NCI-H2081 (cell line): ENCODE data around the gene MRPL52.
"Not testable (repeated sequence)": the region's sequence is repeated elsewhere in the genome, so short reads cannot be mapped to it uniquely, and the experiment has no call there.

Experiments
- DNase-seq, 2 experiments: peaks; one replicate each; lab custom pipeline; 2025; lab: John Stamatoyannopoulos, UW

Gene MRPL52

DNA sequence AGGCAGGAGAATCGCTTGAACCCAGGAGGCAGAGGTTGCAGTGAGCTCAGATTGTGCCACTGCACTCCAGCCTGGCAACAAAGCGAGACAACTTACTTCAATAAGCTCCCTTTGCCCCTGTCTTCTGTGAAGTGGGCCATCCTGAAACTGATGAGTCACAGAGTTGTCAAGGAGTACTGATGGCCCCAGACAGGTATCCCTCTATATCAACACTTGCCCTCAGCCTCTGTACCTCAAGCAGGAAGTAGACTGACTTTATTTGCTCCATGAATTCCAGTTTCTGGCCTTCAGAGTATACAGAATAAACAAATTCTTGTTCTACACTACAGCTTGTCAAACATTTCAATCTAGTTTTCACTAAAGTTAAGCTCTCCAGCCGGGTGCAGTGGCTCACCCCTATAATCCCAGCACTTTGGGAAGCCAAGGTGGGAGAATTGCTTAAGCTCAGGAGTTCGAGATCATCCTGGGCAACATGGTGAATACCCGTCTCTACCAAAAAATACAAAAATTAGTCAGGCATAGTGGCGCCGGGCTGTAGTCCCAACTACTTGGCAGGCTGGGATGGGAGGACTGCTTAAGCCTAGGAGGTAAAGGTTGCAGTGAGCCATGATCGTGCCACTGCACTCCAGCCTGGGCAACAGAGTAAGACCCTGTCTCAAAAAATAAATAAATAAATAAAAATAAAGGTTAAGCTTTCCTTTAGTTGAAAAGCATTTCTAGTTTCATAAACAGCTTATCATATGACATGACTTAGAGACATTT lies 25.5 kb downstream of the MRPL52 start:
- no peak for DNase-seq

DNA sequence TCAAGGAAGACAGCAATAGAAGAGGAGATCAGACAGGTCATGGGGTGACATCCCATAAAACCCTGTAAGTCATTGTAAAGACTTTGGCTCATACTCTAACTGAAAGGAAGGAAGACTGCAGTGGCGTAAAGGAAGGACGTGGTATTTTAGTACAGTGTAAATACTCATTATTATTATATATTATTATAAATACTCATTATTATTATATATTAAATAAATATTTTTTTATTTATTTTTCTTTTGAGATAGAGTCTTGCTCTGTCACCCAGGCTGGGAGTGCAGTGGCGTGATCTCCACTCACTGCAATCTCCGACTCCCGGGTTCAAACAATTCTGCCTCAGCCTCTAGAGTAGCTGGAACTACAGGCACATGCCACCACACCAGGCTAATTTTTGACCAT lies 26.7 kb downstream of the MRPL52 start:
- DNase-seq = no peak

DNA sequence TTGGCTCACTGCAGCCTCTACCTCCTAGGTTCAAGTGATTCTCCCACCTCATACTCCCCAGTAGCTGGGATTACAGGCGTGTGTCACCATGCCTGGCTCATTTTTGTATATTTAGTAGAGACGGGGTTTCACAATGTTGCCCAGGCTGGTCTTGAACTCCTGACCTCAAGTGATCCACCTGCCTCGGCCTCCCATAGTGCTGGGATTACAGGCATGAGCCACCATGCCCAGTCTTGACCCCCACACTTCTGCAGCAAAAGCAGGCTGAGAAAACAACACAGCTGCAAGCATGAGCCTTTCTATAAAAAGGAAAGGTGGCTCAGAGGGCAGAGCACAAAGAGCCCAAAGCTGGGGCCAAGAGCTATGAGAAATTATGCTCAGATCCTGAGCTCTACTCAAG lies 30.7 kb downstream of the MRPL52 start:
- not testable (repeated sequence) for DNase-seq

DNA sequence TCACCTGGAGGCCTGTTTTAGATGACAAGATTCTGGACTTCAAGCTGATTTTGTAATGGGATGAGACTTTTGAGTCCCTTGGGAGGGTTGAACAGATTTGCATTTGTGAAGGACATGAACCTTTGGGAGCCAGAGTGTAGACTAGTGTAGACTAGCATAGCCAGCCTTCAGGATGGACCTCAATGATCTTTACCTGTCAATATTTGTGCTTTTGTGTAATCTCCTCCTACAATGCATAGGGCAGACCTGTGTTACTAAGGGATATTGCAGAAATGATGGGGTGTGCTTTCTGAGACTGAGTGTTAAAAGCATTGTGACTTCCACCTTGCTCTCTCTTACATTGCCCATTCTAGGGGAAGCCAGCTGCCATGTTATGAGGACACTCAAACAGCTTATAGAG lies 32.0 kb downstream of the MRPL52 start:
- no peak for DNase-seq

DNA sequence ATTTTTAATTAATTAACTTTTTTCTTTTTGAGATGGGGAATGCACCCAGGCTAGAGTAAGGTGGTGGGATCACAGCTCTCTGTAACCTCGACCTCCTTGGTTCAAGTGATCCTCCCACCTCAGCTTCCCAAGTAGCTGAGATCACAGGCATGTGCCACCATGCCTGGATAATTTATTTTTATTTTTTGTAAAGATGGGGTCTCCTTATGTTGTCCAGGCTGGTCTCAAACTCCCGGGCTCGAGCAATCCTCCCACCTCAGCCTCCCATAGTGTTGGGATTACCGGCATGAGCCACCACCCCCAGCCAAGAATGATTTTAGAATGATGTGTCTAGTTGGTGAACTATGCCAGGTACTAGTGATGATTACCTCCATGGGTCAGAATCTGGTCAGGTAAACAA lies 35.3 kb downstream of the MRPL52 start:
- DNase-seq = no peak

DNA sequence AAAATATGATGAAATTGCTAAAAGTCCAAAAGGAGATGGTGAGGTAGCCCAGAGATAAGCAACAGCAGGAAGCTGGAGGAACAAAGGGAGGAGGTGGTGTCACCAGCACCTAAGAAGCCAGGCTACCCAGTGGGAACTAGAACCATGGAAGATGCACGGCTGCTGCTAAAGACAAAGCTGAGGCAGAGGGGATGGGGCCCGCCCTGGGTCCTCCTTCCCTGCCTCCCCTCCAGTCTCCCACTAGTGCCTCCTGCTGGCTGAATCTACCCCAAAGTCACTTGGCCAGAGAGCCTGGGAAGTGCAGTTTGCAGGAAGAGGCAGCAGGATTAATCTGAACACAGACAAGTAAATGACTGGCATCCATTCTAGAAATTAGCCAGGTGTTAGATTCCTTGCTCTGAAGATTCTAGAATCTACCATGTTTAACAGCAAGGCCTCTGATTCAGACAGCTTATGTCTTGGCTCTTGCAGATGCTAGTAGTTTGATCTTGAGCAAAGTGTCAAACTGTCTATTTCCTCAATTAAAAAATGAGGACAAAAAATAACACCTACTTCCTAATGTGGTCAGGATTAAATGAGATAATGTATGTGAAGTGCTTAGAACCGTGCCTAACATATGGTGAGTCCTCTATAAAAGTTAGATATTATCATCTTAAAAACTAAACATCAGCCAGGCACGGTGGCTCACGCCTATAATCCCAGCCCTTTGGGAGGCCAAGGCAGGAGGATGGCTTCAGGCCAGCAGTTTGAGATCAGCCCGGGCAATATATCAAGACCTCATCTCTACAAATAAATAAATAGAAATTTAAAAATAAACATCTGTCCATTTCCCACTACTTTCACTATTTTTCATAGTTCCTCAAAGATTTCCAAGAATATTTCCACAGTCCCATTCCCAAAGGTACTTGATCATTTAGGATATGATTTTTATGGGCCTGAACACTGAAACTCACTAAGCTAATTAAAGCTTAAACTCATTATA lies 36.0 kb downstream of the MRPL52 start:
- no peak for DNase-seq

DNA sequence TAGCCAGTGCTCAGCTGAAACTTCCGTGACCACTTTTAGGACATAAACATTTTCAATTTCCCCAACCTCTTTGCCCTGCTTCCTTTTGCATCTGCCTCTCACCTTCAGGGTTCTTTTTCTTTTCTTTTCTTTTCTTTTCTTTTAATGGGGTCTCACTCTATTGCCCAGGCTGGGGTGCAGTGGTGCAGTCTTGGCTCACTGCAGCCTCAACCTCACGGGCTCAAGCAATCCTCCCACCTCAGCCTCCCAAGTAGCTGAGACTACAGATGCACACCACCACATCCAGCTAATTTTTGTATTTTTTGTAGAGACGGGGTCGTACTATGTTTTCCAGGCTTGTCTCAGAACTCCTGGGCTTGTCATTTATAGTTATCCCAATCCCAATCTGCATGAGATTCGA lies 37.2 kb downstream of the MRPL52 start:
- DNase-seq = no peak

DNA sequence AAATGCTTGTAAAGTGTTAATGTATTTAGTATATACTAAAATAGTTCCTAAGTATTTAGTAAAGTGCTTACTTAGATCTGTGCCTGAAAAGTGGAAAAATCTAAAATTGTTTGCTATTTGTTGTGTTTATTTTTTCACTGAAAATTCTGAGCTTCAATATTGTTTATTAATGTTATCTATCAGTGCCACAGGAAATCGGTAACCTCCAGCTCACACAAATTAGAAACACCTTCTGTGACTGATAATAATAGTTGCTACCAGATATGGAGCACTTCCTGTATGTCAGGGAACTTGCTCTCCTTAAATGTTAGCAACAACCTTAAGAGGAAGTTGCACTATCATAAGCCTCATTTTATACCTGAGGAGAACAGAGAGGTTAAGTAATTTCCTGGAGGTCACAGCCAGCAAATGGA lies 41.1 kb downstream of the MRPL52 start:
- DNase-seq = no peak

DNA sequence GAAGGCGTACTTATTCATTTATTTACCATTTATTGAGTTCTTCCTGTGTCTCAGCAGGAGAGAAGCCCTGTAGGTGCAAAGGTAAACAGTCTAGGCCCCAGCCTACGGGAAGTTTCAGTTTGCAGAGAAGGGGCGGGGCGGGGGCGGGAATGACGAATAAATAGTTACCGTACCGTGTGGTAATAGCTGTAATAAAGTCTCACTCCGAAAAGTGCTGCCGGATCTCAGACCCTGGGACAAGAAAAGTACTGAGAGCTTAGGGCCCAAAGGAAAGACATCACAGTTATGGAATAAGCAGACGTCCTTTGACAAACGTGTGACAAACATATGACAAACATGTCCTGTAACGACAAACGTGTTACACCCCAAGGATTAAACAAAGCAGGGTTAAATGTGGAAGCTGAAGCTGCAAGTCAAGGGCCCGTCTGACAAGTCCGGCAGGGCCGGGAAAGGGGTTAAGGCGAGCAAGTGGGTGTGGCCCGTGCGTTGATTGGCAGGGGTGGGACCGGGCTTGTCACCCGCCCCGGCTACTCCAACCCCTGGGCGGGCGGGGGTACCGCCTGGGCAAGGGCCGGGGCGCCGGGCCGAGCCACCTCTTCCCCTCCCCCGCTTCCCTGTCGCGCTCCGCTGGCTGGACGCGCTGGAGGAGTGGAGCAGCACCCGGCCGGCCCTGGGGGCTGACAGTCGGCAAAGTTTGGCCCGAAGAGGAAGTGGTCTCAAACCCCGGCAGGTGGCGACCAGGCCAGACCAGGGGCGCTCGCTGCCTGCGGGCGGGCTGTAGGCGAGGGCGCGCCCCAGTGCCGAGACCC lies 41.7 kb downstream of the MRPL52 start, which contains the start of gene LRP10:
Gene LRP10 (plus strand): TSS at position 517 of the 809 bp plus-strand sequence. CDS start 564 bp downstream, outside the sequence.
- peak; percentile 32 to 78 for DNase-seq

DNA sequence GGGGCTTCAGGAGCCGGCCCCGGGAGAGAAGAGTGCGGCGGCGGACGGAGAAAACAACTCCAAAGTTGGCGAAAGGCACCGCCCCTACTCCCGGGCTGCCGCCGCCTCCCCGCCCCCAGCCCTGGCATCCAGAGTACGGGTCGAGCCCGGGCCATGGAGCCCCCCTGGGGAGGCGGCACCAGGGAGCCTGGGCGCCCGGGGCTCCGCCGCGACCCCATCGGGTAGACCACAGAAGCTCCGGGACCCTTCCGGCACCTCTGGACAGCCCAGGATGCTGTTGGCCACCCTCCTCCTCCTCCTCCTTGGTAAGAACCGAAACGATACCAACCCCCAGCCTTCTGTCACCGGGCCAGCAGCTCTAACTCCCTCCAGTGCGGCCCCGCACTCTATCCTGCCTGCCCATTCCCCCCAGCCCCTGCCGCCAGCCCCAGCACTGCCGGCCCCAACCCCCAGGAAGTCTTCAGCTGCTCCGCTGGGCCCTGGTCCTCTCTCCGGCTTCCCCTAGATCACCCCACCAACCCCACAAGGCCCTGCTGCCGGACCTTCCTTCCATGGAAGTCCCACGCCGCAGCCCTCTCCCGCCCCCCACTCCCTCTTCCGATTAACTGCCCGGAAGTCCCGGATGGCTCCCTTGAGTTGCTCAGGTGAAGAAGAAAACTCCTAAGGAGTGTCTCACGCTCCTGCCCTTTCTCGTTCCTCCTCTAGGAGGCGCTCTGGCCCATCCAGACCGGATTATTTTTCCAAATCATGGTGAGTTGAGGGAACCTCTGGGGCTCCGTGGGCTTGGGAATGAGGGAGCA lies 42.5 kb downstream of the MRPL52 start:
- peak; percentile 14 to 42 for DNase-seq

DNA sequence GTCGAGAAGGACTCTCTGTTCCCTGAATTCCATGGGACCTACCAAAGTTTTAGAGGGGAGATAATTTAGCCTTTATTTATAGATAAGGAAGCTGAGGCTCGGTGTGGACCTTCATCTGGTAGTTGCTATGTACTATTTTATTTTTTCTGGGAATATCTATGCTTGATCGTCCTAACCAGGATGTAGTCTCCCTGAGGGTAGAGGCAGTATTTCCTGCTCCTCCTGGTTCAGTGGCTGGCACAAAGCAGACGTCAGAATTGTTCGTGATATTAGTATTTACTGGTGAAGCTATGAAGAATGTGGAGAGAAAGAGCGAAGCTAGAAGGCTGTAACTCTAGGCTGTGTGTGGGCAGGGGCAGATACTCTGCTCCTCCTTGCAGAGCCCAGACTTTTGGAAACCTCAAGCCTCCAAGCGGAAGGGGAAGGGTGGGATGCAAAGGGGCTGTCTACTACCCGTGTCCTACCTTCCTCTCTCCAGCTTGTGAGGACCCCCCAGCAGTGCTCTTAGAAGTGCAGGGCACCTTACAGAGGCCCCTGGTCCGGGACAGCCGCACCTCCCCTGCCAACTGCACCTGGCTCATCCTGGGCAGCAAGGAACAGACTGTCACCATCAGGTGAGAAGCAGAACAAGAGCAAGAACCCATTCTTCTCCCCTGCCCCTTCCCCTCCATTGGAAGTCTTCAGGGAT lies 43.3 kb downstream of the MRPL52 start:
- no peak for DNase-seq

DNA sequence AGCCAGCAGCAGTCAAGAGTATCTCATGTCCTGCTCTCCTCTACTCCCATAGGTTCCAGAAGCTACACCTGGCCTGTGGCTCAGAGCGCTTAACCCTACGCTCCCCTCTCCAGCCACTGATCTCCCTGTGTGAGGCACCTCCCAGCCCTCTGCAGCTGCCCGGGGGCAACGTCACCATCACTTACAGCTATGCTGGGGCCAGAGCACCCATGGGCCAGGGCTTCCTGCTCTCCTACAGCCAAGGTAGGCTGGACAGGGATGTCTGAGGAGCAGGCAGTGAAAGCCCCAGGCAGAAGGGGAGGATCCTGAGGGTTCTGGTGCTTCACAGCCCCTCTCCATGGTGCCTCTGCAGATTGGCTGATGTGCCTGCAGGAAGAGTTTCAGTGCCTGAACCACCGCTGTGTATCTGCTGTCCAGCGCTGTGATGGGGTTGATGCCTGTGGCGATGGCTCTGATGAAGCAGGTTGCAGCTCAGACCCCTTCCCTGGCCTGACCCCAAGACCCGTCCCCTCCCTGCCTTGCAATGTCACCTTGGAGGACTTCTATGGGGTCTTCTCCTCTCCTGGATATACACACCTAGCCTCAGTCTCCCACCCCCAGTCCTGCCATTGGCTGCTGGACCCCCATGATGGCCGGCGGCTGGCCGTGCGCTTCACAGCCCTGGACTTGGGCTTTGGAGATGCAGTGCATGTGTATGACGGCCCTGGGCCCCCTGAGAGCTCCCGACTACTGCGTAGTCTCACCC lies 45.5 kb downstream of the MRPL52 start:
- DNase-seq = no peak

DNA sequence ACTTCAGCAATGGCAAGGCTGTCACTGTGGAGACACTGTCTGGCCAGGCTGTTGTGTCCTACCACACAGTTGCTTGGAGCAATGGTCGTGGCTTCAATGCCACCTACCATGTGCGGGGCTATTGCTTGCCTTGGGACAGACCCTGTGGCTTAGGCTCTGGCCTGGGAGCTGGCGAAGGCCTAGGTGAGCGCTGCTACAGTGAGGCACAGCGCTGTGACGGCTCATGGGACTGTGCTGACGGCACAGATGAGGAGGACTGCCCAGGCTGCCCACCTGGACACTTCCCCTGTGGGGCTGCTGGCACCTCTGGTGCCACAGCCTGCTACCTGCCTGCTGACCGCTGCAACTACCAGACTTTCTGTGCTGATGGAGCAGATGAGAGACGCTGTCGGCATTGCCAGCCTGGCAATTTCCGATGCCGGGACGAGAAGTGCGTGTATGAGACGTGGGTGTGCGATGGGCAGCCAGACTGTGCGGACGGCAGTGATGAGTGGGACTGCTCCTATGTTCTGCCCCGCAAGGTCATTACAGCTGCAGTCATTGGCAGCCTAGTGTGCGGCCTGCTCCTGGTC lies 46.1 kb downstream of the MRPL52 start:
- DNase-seq = no peak

DNA sequence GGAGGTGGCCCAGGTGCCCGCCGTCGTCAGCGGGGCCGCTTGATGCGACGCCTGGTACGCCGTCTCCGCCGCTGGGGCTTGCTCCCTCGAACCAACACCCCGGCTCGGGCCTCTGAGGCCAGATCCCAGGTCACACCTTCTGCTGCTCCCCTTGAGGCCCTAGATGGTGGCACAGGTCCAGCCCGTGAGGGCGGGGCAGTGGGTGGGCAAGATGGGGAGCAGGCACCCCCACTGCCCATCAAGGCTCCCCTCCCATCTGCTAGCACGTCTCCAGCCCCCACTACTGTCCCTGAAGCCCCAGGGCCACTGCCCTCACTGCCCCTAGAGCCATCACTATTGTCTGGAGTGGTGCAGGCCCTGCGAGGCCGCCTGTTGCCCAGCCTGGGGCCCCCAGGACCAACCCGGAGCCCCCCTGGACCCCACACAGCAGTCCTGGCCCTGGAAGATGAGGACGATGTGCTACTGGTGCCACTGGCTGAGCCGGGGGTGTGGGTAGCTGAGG lies 47.4 kb downstream of the MRPL52 start:
- no peak for DNase-seq

DNA sequence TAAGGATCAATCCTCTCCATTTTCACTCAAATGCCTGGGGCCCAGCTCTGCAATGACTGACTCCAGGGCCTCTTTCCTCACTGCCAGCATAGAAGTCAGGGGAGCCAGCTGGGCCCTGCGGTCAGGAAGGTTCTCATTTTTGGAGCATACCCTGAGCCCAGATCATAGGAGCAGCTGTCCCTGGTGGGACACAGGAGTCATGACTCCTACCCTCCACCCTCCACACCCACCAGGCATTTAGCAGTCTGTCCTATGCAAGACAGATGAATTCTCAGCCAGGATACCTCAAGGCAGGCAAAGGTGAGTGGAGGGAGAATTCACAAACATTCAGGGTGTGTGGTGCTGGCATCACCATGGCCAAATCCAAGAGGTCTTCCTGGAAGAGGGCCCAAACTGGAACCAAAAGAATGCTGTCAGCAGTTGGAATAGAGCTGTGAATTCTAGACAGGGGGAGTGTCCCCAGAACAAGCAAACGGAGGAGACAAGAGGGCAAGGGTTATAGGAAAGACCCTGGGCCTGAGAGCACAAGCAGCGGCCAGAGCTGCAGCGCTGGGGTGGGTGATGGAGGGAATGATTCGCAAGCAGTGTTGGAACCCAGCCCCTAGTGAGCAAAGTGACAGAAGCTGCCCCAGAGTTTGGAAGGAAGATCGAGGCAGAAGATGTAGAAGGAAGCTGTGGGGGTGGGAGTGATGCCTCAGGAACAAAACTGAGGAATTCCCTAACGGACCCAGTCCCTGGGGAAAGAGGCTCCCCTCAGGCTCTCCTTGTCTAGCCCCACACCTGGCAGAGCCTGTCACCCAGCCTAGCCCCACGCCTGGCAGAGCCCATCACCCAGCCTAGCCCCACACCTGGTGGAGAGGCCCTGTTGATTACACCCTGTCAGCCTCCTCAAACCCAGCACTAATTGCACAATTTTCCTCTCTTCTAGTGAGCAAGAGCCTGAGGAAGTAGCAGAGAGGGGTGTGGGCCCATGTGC lies 48.9 kb downstream of the MRPL52 start:
- DNase-seq = no peak

DNA sequence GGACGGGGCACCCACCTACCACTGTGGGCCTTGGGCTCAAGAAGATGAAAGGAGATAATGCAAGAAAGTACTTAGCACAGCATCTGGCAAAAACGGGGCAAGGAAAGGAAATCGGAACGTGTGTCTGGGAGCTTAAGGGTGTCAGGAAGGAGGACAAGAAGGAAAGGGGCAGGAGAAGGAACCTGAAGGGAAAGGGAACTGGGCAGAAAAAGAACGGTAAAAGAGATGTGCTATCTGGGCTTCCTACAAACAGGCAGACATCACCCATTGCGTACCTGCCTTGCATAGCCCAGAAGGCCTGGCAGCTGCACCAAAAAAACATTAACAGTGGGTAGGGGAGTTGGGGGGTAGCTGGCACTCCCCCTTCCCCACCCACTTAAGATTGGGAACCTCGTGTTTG lies 52.4 kb downstream of the MRPL52 start:
- DNase-seq = no peak

DNA sequence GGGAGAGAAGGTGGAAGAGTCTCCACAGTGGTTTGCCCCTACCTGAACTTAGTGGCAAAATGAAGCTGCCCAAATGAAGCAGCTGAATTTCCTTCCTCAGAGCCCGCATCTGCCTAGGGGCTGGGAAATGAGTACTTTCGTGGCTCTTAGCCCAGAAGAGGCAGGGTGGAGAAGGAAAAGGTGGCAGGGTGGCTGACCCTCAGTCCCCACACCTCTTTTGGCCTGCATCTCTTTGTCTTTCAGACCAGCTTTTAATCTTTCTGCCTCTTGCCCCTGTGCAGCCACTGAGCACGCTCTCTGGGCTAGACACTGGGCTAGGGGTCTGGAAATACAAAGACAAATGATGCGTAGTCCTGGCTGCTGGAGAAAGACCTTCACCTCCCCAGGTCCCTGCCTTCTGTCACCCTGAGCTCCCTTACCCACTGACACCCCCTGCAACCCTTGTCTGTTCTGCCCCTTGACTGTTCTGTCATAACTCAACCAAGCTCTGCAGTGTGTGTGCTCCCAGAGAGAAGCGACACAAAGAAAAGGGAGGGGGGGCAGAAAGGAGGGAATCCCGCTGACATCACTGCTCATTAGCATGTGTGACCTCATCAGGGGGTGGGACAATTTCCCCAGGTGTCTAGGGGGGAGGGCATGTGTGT lies 53.0 kb downstream of the MRPL52 start:
- peak; percentile 25 to 35 for DNase-seq
